ENCODE measurements around the gene MAN2B1. TPM values are rescaled to one million over a fixed set of nuclear protein-coding genes. Genes with fewer than 3 reads are reported as not detected.
"Not testable (repeated sequence)": the region's sequence is repeated elsewhere in the genome, so short reads cannot be mapped to it uniquely, and the experiment has no call there.

The MAN2B1 gene
- 35.8 and 73.6 TPM in 2 replicates for total RNA-seq (ENCODE audit: low replicate concordance)

DNA sequence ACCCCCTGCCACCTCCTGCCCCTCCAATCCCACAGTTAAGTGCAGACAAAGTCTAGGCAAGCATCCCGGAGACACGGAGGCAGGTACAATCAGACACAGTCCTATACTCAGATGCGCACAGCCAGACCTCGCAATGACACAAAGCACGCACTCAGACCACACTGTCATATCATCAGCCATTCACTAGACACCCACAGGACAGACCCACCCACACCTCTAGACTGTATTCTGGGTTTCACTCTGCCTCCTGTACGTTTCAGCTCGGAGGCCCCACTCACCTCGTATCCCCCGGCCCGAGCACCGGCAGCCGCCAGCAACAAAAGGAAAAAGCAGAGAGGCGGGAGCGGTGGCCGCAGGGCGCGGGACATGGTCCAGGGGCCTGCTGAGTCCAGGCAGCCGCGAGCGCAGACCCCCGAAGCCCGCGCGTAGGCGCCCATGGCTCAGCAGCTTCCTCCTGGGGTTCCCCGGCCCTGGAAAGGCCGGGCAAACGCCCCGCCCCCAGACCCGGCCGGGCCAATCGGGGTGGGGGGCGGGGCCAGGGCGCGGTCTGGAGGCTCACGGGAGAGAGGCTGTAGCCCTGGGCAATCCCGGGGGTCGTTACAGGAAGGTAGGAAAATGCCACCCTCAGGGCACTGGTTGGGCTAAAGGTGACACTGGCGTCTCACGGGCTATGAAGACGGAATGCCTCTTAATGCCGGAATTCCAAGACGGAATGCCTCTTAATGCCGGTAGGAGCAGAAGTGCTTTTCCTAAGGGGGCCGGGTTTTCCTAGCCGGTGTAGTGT lies at the start of gene MAN2B1, which contains the start of gene WDR83:
TSS of gene MAN2B1 (minus strand) at position 478 of the 784 bp plus-strand sequence. CDS start at position 437, 41 bp downstream.
TSS of gene WDR83 (plus strand) at position 543 of the 784 bp plus-strand sequence. CDS start 2,984 bp downstream, outside the sequence.
- Mint-ChIP-seq H3K27ac (peak within 1 kb of the TSS; percentile 66), H3K4me1 (peaks cover 30% of the 10 kb centered on the region), H3K27me3 (ENCODE audit: insufficient read depth, low read depth) (peaks cover 9% of the 10 kb centered on the region), H3K36me3 (peaks cover 5% of the 10 kb centered on the region), H3K9me3 (no peaks in the 10 kb centered on the region), H3K4me3 (peak within 1 kb of the TSS; percentile 97)
- TF ChIP-seq CTCF (IDR thresholded peaks at IDR 0.05) (no peak), EZH2phosphoT487 (IDR thresholded peaks at IDR 0.05) (no peak), EZH2 (IDR thresholded peaks at IDR 0.05) (no peak)
- Histone ChIP-seq H3K27ac (no peak within 1 kb of the TSS), H3F3A (ENCODE audit: low read depth) (peaks cover 25% of the 10 kb centered on the region), H3K9me3 (ENCODE audit: low read depth) (no peaks in the 10 kb centered on the region), H3K9ac (peak within 1 kb of the TSS; percentile 75), H4K20me1 (ENCODE audit: low read depth) (no peaks in the 10 kb centered on the region), H3K4me1 (peaks cover 7% of the 10 kb centered on the region), H3K4me2 (peak within 1 kb of the TSS; percentile 87), H2AFZ (replicated peaks) (peak within 1 kb of the TSS; percentile 11), H3K79me2 (ENCODE audit: low read depth) (peaks cover 43% of the 10 kb centered on the region), H3K27me3 (no peaks in the 10 kb centered on the region), H3K4me3 (peak within 1 kb of the TSS; percentile 87), H3K36me3 (no peaks in the 10 kb centered on the region)
- DNase-seq (ENCODE audit: low spot score): peak; percentile 94

- H3K9me3 ChIP-seq (ENCODE audit: low read depth): no peaks in the 10 kb centered on the region
- no peak overlapping the region for H2AFZ ChIP-seq (replicated peaks)
- H3K9ac ChIP-seq: no peak overlapping the region
- Mint-ChIP-seq H3K4me1 (peaks cover 5% of the 10 kb centered on the region), H3K36me3 (peaks cover 33% of the 10 kb centered on the region), H3K4me3 (no peak overlapping the region), H3K9me3 (no peaks in the 10 kb centered on the region), H3K27me3 (ENCODE audit: insufficient read depth, low read depth) (no peaks in the 10 kb centered on the region), H3K27ac (no peak overlapping the region)
- H3K4me1 ChIP-seq: peaks cover 6% of the 10 kb centered on the region
- peaks cover 3% of the 10 kb centered on the region for H3K36me3 ChIP-seq
- DNase-seq (ENCODE audit: low spot score): no peak
- H3K27me3 ChIP-seq: no peaks in the 10 kb centered on the region
- no peak overlapping the region for H3K27ac ChIP-seq
- TF ChIP-seq CTCF (IDR thresholded peaks at IDR 0.05) (no peak), EZH2phosphoT487 (IDR thresholded peaks at IDR 0.05) (no peak), EZH2 (IDR thresholded peaks at IDR 0.05) (no peak)
- H3K4me3 ChIP-seq: no peak overlapping the region
- peaks cover 36% of the 10 kb centered on the region for H4K20me1 ChIP-seq (ENCODE audit: low read depth)
- peaks cover 54% of the 10 kb centered on the region for H3K79me2 ChIP-seq (ENCODE audit: low read depth)
- peaks cover 53% of the 10 kb centered on the region for H3F3A ChIP-seq (ENCODE audit: low read depth)
- no peak overlapping the region for H3K4me2 ChIP-seq
Measured at GRCh38 chr19:12715929-12716328, 49.4 kb upstream of the MAN2B1 start.

GRCh38 chr19:12715102-12715501 lies 48.6 kb upstream of the MAN2B1 start:
- no peak overlapping the region for H3K27ac Mint-ChIP-seq
- Histone ChIP-seq H2AFZ (replicated peaks) (no peak overlapping the region), H3K79me2 (ENCODE audit: low read depth) (peaks cover 45% of the 10 kb centered on the region), H3K36me3 (peaks cover 3% of the 10 kb centered on the region), H3K9ac (no peak overlapping the region), H3K4me2 (no peak overlapping the region), H3K27me3 (no peaks in the 10 kb centered on the region), H3K4me1 (peaks cover under 1% of the 10 kb centered on the region), H3K4me3 (no peak overlapping the region), H3F3A (ENCODE audit: low read depth) (peaks cover 53% of the 10 kb centered on the region), H3K9me3 (ENCODE audit: low read depth) (no peaks in the 10 kb centered on the region), H3K27ac (no peak overlapping the region), H4K20me1 (ENCODE audit: low read depth) (peaks cover 28% of the 10 kb centered on the region)
- H3K4me1 Mint-ChIP-seq: no peaks in the 10 kb centered on the region
- no peaks in the 10 kb centered on the region for H3K27me3 Mint-ChIP-seq (ENCODE audit: insufficient read depth, low read depth)
- no peak for TF ChIP-seq CTCF (IDR thresholded peaks at IDR 0.05)
- TF ChIP-seq EZH2phosphoT487 (IDR thresholded peaks at IDR 0.05): no peak
- TF ChIP-seq EZH2 (IDR thresholded peaks at IDR 0.05): no peak
- H3K4me3 Mint-ChIP-seq: no peak overlapping the region
- peaks cover 37% of the 10 kb centered on the region for H3K36me3 Mint-ChIP-seq
- DNase-seq (ENCODE audit: low spot score): no peak
- no peaks in the 10 kb centered on the region for H3K9me3 Mint-ChIP-seq

- not testable (repeated sequence) for H3K4me1 Mint-ChIP-seq; H3K36me3 ChIP-seq; H3K9me3 Mint-ChIP-seq; H3K9ac ChIP-seq; H3K27ac Mint-ChIP-seq; H3K27me3 ChIP-seq; H3K27ac ChIP-seq; H3K27me3 Mint-ChIP-seq (ENCODE audit: insufficient read depth, low read depth); H3K4me3 Mint-ChIP-seq; DNase-seq (ENCODE audit: low spot score); H3K4me3 ChIP-seq; H2AFZ ChIP-seq (replicated peaks); H3K9me3 ChIP-seq (ENCODE audit: low read depth); H3K4me2 ChIP-seq; H3K4me1 ChIP-seq
- H3K36me3 Mint-ChIP-seq: peaks cover 34% of the 10 kb centered on the region
- Histone ChIP-seq H4K20me1 (ENCODE audit: low read depth) (peaks cover 16% of the 10 kb centered on the region), H3F3A (ENCODE audit: low read depth) (peaks cover 42% of the 10 kb centered on the region), H3K79me2 (ENCODE audit: low read depth) (peaks cover 27% of the 10 kb centered on the region)
Measured at GRCh38 chr19:12713304-12713703, 46.8 kb upstream of the MAN2B1 start.
